Neural crest cell (in vitro differentiated cells): ENCODE results near the gene AXIN1. TPM values are rescaled to one million over a fixed set of nuclear protein-coding genes. Genes with fewer than 3 reads are reported as not detected.

Source experiments
- DNase-seq: peaks from one replicate; pipeline ENCODE4 v3.0.0; 2021; ENCODE audit warnings: low read depth, mixed read lengths, low spot score
- H3K27ac Mint-ChIP-seq: one replicate; pipeline ENCODE4 v1.8.0; 2021; ENCODE audit warnings: mild to moderate bottlenecking, mixed read lengths; ENCODE audit not compliant: unreplicated experiment
- H3K27me3 Mint-ChIP-seq: 2 replicates; pipeline ENCODE4 v1.8.0; 2021; ENCODE audit warnings: low read depth, mild to moderate bottlenecking, mixed read lengths
- H3K36me3 Mint-ChIP-seq: 2 replicates; pipeline ENCODE4 v1.8.0; 2021; ENCODE audit warnings: low read depth, mild to moderate bottlenecking, mixed read lengths
- H3K4me1 Mint-ChIP-seq: 2 replicates; pipeline ENCODE4 v1.8.0; 2021; ENCODE audit warnings: mixed read lengths
- H3K4me3 Mint-ChIP-seq: one replicate; pipeline ENCODE4 v1.8.0; 2021; ENCODE audit warnings: mild to moderate bottlenecking, mixed read lengths
- H3K9me3 Mint-ChIP-seq: 2 replicates; pipeline ENCODE4 v1.8.0; 2021; ENCODE audit warnings: mixed read lengths
- total RNA-seq: library from RNA; stranded (reverse); gene quantifications from 2 replicates; pipeline ENCODE4 v1.2.1, GENCODE V29; 2021
- TF ChIP-seq, protein P1 (sequence below): fragments of 200-600 bp; sonication (generic); conservative IDR thresholded peaks from 2 replicates; pipeline ENCODE4 v1.5.0; 2021; ENCODE audit warnings: antibody characterized with exemption, mild to moderate bottlenecking

AXIN1 gene
- total RNA-seq, 1 donor from 2014 or later = 38.2 TPM

DNA sequence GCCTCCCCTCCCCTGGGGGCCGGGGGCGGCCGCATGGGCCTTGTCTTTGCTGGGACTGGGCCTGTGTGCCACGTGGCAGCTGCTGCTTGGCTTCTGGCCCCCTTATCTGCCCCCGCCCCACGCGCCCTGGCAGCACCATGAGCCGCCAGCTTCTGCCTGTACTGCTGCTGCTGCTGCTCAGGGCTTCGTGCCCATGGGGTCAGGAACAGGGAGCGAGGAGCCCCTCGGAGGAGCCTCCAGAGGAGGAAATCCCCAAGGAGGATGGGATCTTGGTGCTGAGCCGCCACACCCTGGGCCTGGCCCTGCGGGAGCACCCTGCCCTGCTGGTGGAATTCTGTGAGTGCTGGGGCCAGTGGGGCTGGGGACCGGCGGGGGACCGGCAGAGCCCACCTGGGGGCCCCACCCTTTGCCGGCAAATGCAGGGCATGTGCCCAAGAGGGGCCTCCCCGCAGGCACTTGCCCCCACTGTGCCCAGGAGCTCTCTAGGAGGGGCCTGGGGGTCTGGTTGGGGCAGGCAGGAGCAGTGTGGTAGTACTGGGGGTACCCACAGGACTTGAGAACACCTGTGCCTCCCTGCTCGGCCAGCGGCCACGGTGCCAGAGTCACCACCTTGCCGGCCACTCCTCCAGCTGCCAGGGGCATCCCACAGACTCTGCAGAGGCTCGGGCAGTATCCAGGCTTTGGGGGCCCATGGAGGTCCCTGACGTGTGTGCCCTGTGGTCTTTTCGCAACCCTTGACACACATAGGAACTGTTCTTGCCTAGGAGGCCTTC is 69.3 kb downstream of the AXIN1 start, which contains the start of gene PDIA2:
TSS of gene PDIA2 (plus strand) at position 132 of the 773 bp plus-strand sequence. CDS start at position 138, 6 bp downstream.
- no peak for DNase-seq
- Mint-ChIP-seq H3K27me3 (peaks cover 29% of the 10 kb centered on the region), H3K27ac (no peak within 1 kb of the TSS), H3K4me3 (no peak within 1 kb of the TSS), H3K36me3 (peaks cover 6% of the 10 kb centered on the region), H3K4me1 (no peaks in the 10 kb centered on the region), H3K9me3 (no peaks in the 10 kb centered on the region)
- TF ChIP-seq, protein P1, sequence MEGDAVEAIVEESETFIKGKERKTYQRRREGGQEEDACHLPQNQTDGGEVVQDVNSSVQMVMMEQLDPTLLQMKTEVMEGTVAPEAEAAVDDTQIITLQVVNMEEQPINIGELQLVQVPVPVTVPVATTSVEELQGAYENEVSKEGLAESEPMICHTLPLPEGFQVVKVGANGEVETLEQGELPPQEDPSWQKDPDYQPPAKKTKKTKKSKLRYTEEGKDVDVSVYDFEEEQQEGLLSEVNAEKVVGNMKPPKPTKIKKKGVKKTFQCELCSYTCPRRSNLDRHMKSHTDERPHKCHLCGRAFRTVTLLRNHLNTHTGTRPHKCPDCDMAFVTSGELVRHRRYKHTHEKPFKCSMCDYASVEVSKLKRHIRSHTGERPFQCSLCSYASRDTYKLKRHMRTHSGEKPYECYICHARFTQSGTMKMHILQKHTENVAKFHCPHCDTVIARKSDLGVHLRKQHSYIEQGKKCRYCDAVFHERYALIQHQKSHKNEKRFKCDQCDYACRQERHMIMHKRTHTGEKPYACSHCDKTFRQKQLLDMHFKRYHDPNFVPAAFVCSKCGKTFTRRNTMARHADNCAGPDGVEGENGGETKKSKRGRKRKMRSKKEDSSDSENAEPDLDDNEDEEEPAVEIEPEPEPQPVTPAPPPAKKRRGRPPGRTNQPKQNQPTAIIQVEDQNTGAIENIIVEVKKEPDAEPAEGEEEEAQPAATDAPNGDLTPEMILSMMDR = no peak

DNA sequence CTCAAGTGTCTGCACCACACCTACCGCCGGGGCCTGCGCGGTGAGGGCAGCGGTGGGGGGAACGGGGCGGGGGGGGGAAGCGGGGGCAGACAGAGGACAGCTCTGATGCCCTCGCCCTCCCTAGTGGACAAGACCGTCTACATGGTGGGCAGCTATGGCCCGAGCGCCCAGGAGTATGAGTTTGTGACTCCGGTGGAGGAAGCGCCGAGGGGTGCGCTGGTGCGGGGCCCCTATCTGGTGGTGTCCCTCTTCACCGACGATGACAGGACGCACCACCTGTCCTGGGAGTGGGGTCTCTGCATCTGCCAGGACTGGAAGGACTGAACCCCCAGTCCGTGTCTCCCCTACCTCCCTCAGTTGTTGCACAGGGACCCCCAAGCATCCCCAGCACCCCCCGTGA is 70.0 kb downstream of the AXIN1 start:
- TF ChIP-seq, protein P1 = no peak
- H3K27me3 Mint-ChIP-seq = peaks cover 32% of the 10 kb centered on the region
- H3K4me1 Mint-ChIP-seq = no peaks in the 10 kb centered on the region
- DNase-seq = no peak
- no peaks in the 10 kb centered on the region for H3K9me3 Mint-ChIP-seq
- H3K4me3 Mint-ChIP-seq = no peak overlapping the region
- H3K27ac Mint-ChIP-seq = no peak overlapping the region
- peaks cover 3% of the 10 kb centered on the region for H3K36me3 Mint-ChIP-seq

DNA sequence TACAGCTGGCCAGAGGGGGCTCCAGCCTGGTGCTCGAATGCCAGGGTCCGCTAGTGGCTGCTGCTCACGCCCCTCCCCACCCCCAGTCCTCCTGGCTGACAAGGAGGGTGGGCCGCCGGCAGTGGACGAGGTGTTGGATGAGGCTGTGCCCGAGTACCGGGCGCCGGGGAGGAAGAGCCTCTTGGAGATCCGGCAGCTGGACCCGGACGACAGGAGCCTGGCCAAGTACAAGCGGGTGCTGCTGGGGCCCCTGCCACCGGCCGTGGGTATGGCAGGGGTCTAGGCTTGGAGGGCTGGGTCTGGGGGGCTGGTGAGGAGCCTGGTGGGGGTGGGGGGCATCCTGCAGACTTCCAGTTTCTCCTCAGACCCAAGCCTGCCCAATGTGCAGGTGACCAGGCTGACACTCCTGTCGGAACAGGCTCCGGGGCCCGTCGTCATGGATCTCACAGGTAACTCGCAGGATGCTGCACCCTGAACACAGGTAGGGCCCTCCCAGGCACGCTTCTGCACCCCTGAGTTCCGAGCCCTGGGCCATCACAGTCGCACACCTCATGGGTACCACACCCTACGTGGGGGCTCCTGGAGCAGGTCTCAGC is 70.8 kb downstream of the AXIN1 start:
- H3K27ac Mint-ChIP-seq = no peak overlapping the region
- no peaks in the 10 kb centered on the region for H3K9me3 Mint-ChIP-seq
- H3K4me1 Mint-ChIP-seq = no peaks in the 10 kb centered on the region
- H3K27me3 Mint-ChIP-seq = peaks cover 40% of the 10 kb centered on the region
- peaks cover 3% of the 10 kb centered on the region for H3K36me3 Mint-ChIP-seq
- TF ChIP-seq, protein P1 = no peak
- DNase-seq = no peak
- no peak overlapping the region for H3K4me3 Mint-ChIP-seq

DNA sequence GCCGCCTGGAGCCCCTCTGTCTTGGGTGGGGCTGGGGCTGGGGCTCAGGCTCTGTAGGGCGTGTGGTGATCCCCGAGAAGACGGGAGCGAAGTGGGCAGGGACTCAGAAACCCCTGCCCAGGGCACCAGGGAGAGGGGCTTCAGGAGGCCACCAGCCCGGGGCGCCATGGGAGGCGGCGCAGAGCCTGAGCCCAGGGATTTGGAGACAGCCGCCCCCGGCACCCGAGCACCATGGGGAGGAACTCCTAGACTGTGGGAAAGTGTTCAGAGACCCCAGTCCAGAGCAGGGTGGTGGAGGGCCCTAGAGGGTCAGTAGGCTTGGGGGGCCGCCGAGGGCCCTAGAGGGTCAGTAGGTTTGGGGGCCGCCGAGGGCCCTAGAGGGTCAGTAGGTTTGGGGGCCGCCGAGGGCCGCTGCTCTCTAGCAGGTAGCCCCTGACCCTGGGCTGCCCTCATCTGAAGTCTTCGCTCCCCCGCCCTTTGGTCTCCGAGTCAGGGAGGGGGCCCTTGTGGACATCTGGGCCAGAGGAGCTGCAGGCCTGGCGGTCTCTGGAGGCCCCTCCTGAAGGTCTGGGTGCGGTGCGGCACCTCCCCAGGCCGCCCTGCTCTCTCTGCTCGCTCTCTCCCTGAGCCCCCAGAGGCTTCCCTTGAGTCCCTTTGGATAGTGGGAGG is 71.4 kb downstream of the AXIN1 start:
- Mint-ChIP-seq H3K27me3 (peaks cover 46% of the 10 kb centered on the region), H3K36me3 (no peaks in the 10 kb centered on the region), H3K9me3 (no peaks in the 10 kb centered on the region), H3K27ac (no peak overlapping the region), H3K4me1 (no peaks in the 10 kb centered on the region), H3K4me3 (peak overlapping the region; percentile 69)
- TF ChIP-seq, protein P1 = no peak
- DNase-seq = no peak

DNA sequence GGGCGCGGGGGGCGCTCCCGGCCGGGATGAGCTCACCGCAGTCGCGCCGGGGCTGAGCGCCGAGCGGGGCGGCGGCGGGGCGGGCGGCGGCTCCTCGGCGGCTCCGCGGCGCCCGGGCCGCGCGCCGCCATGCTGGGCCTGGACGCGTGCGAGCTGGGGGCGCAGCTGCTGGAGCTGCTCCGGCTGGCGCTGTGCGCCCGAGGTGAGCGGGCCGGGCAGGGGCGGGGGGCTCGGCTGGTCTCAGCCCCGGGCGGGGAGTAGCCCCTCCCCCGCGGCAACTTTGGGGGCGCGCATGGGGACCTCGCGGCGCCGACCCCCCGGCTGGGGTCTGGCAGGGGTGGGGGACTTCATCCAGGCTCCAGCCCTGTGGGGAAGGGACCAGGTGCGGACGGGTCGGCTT is 72.0 kb downstream of the AXIN1 start, which contains the start of gene ARHGDIG:
TSS of gene ARHGDIG (plus strand) at position 40 of the 400 bp plus-strand sequence. CDS start at position 130, 90 bp downstream.
- Mint-ChIP-seq H3K4me3 (peak within 1 kb of the TSS; percentile 69), H3K9me3 (no peaks in the 10 kb centered on the region), H3K27me3 (peaks cover 47% of the 10 kb centered on the region), H3K27ac (no peak within 1 kb of the TSS), H3K4me1 (no peaks in the 10 kb centered on the region), H3K36me3 (no peaks in the 10 kb centered on the region)
- TF ChIP-seq, protein P1 = no peak
- no peak for DNase-seq
